Measurements from ENCODE around the gene SIX5.

SIX5 gene

GRCh38 chr19:45773384-45773783, 4.3 kb upstream of the SIX5 start:
- DNase-seq (ENCODE audit: low read depth) = no peak

GRCh38 chr19:45772912-45773311, 3.9 kb upstream of the SIX5 start:
- DNase-seq (ENCODE audit: low read depth) = no peak

GRCh38 chr19:45772130-45772840, 3.2 kb upstream of the SIX5 start:
- no peak for DNase-seq (ENCODE audit: low read depth)

GRCh38 chr19:45771311-45771933, 2.4 kb upstream of the SIX5 start:
- DNase-seq (ENCODE audit: low read depth) = no peak

GRCh38 chr19:45770192-45771101, 1.4 kb upstream of the SIX5 start:
- peak; percentile 98 for DNase-seq (ENCODE audit: low read depth)

- no peak for DNase-seq (ENCODE audit: low read depth)
These were observed 754 bp upstream of the SIX5 start for GRCh38 chr19:45769821-45770191.

- DNase-seq (ENCODE audit: low read depth) = no peak
These were observed 433 bp downstream of the SIX5 start for GRCh38 chr19:45768655-45768983.

GRCh38 chr19:45767881-45768654, 984 bp downstream of the SIX5 start:
- no peak for DNase-seq (ENCODE audit: low read depth)

GRCh38 chr19:45767410-45767880, 1.6 kb downstream of the SIX5 start:
- peak; percentile 70 for DNase-seq (ENCODE audit: low read depth)

- DNase-seq (ENCODE audit: low read depth) = no peak
These were observed 2.1 kb downstream of the SIX5 start for GRCh38 chr19:45766869-45767346.

- DNase-seq (ENCODE audit: low read depth) = no peak
These were observed 2.7 kb downstream of the SIX5 start for GRCh38 chr19:45766296-45766868.

- DNase-seq (ENCODE audit: low read depth) = no peak
These were observed 3.3 kb downstream of the SIX5 start for GRCh38 chr19:45765702-45766295.

- no peak for DNase-seq (ENCODE audit: low read depth)
These were observed 3.9 kb downstream of the SIX5 start for GRCh38 chr19:45764945-45765701.

GRCh38 chr19:45764475-45764874, 4.6 kb downstream of the SIX5 start:
- no peak for DNase-seq (ENCODE audit: low read depth)

GRCh38 chr19:45763691-45764294, 5.3 kb downstream of the SIX5 start:
- no peak for DNase-seq (ENCODE audit: low read depth)

- no peak for DNase-seq (ENCODE audit: low read depth)
These were observed 6.0 kb downstream of the SIX5 start for GRCh38 chr19:45762870-45763631.

- no peak for DNase-seq (ENCODE audit: low read depth)
These were observed 7.3 kb downstream of the SIX5 start for GRCh38 chr19:45761714-45762113.

- no peak for DNase-seq (ENCODE audit: low read depth)
These were observed 10.1 kb downstream of the SIX5 start for GRCh38 chr19:45758921-45759320.

GRCh38 chr19:45757695-45758094, 11.4 kb downstream of the SIX5 start:
- no peak for DNase-seq (ENCODE audit: low read depth)

Measured in fibroblast of the conjunctiva (primary cell).